IMR-90 (cell line): ENCODE results near the gene AKAP13.

ENCODE experiments used
- CEBPB ChIP-seq: IDR thresholded peaks from 2 replicates; pipeline ENCODE4 v1.6.1; 2012; ENCODE audit warnings: low read depth, low read length, improper control_type of control experiment
- CTCF ChIP-seq: conservative IDR thresholded peaks from 2 replicates; pipeline ENCODE4 v1.5.1; 2012; ENCODE audit warnings: mild to moderate bottlenecking, low read depth, low read length, improper control_type of control experiment
- FOS ChIP-seq: fragments of 150-350 bp; IDR thresholded peaks from 2 replicates; pipeline ENCODE4 v1.6.1; 2016; ENCODE audit warnings: low read depth, low read length
- RAD21 ChIP-seq: IDR thresholded peaks from 2 replicates; pipeline ENCODE4 v1.6.1; 2012; ENCODE audit warnings: low read length, improper control_type of control experiment
- RCOR1 ChIP-seq: IDR thresholded peaks from 2 replicates; pipeline ENCODE4 v1.6.1; 2012; ENCODE audit warnings: mild to moderate bottlenecking, low read length, improper control_type of control experiment; ENCODE audit not compliant: insufficient replicate concordance
- SMC3 ChIP-seq: fragments of 150-350 bp; IDR thresholded peaks from 2 replicates; pipeline ENCODE4 v1.6.1; 2016; ENCODE audit warnings: low read depth, mild to moderate bottlenecking, antibody characterized with exemption, low read length, moderate library complexity
- USF2 ChIP-seq: fragments of 150-350 bp; IDR thresholded peaks from 2 replicates; pipeline ENCODE4 v1.6.1; 2017; ENCODE audit warnings: mild to moderate bottlenecking, antibody characterized with exemption, low read length, low read depth

- TF ChIP-seq CTCF (no peak), RAD21 (no peak), SMC3 (no peak), RCOR1 (no peak), FOS (no peak), USF2 (no peak), CEBPB (no peak)
These were observed 78.4 kb downstream of the AKAP13 start for GRCh38 chr15:85458764-85459163.
